PC-9 (cell line): ENCODE measurements around the gene RCBTB2. TPM values are rescaled to one million over a fixed set of nuclear protein-coding genes. Genes with fewer than 3 reads are reported as not detected.

Source experiments
- BruUV-seq: library from RNA; stranded (reverse); fragments of 400-500 nt; replicated peaks from 2 replicates; lab custom pipeline; 2021; lab: Mats Ljungman, UMichigan
- CTCF ChIA-PET: fragments of 300-600 bp; sonication (Branson Sonifier 250); formaldehyde crosslinking; loops from one replicate; lab custom pipeline; 2022; ENCODE audit warnings: antibody characterized with exemption; lab: Charles Lee
- POLR2A ChIA-PET: fragments of 300-600 bp; sonication (Branson Sonifier 250); formaldehyde crosslinking; loops from one replicate; lab custom pipeline; 2022; ENCODE audit warnings: antibody characterized with exemption; ENCODE audit not compliant: unreplicated experiment; lab: Charles Lee
- DNase-seq, 2 experiments: peaks; one replicate each; pipeline versions ENCODE4 v3.0.0 to v3.0.0-alpha.2; 2015 to 2022; ENCODE audit warnings: mixed read lengths in 1 of 2
- H2AFZ ChIP-seq: fragments of 200-600 bp; sonication (generic); 2 replicates; pipeline ENCODE4 v1.8.1; 2017; ENCODE audit warnings: antibody characterized with exemption
- H3F3A ChIP-seq: fragments of 200-600 bp; sonication (generic); 2 replicates; pipeline ENCODE4 v1.8.1; 2017; ENCODE audit warnings: antibody characterized with exemption, mild to moderate bottlenecking, low read depth; ENCODE audit not compliant: insufficient read depth
- H3K27ac ChIP-seq: fragments of 200-600 bp; sonication (generic); 2 replicates; pipeline ENCODE4 v1.6.1; 2016; ENCODE audit warnings: mixed run types
- H3K27me3 ChIP-seq: fragments of 200-600 bp; sonication (generic); 2 replicates; pipeline ENCODE4 v1.6.1; 2016; ENCODE audit warnings: low read depth, mixed run types; ENCODE audit not compliant: insufficient read depth
- H3K36me3 ChIP-seq: fragments of 200-600 bp; sonication (generic); 2 replicates; pipeline ENCODE4 v1.6.1; 2016; ENCODE audit warnings: low read depth, mixed run types
- H3K4me1 ChIP-seq: fragments of 200-600 bp; sonication (generic); replicated peaks from 2 replicates; pipeline ENCODE4 v1.6.1; 2016; ENCODE audit warnings: mixed run types; ENCODE audit not compliant: insufficient read depth
- H3K4me2 ChIP-seq: fragments of 200-600 bp; sonication (generic); 2 replicates; pipeline ENCODE4 v1.6.1; 2017; ENCODE audit warnings: mixed run types
- H3K4me3 ChIP-seq: fragments of 200-600 bp; sonication (generic); 2 replicates; pipeline ENCODE4 v1.6.1; 2016; ENCODE audit warnings: mixed run types
- H3K79me2 ChIP-seq: fragments of 200-600 bp; sonication (generic); 2 replicates; pipeline ENCODE4 v1.6.1; 2017; ENCODE audit warnings: low read depth, mixed run types
- H3K9me2 ChIP-seq: fragments of 200-600 bp; sonication (generic); 2 replicates; pipeline ENCODE4 v1.8.1; 2017; ENCODE audit warnings: mild to moderate bottlenecking; ENCODE audit not compliant: insufficient read depth
- H3K9me3 ChIP-seq: fragments of 200-600 bp; sonication (generic); 2 replicates; pipeline ENCODE4 v1.8.1; 2016; ENCODE audit warnings: low read depth; ENCODE audit not compliant: insufficient read depth
- H4K20me1 ChIP-seq: fragments of 200-600 bp; sonication (generic); 2 replicates; pipeline ENCODE4 v1.8.1; 2017; ENCODE audit not compliant: insufficient read depth
- CTCF ChIP-seq: fragments of 200-600 bp; sonication (generic); conservative IDR thresholded peaks from 2 replicates; pipeline ENCODE4 v1.6.1; 2017; ENCODE audit warnings: mixed run types, antibody characterized with exemption, mild to moderate bottlenecking, moderate library complexity
- EZH2 ChIP-seq: fragments of 200-600 bp; sonication (generic); IDR thresholded peaks from 2 replicates; pipeline ENCODE4 v1.8.0; 2017; ENCODE audit warnings: antibody characterized with exemption, low read depth
- intact Hi-C: fragments of 100-400 bp; cut with micrococcal nuclease; formaldehyde crosslinking; loops from one replicate; pipeline ENCODE4 v1.10.0; 2022; ENCODE audit not compliant: unreplicated experiment
- total RNA-seq: library from RNA; stranded (reverse); gene quantifications from 2 replicates; pipeline ENCODE4 v1.2.3, GENCODE V29; 2021

RCBTB2 gene
- total RNA-seq, 1 experiment from 2014 or later, result 2.6 TPM

- TF ChIP-seq CTCF, result no peak
- TF ChIP-seq EZH2, result no peak
- H3K36me3 ChIP-seq, result no peaks in the 10 kb centered on the region
- H3K9me3 ChIP-seq, result no peaks in the 10 kb centered on the region
- H4K20me1 ChIP-seq, result no peaks in the 10 kb centered on the region
- H3K27ac ChIP-seq, result no peak overlapping the region
- no peaks in the 10 kb centered on the region for H3F3A ChIP-seq
- no peaks in the 10 kb centered on the region for H3K4me1 ChIP-seq
- POLR2A ChIA-PET, result no interaction called here
- H3K79me2 ChIP-seq, result no peaks in the 10 kb centered on the region
- no peaks in the 10 kb centered on the region for H3K9me2 ChIP-seq
- no TSS peak for BruUV-seq
- no peak for DNase-seq
- H3K4me3 ChIP-seq, result no peak overlapping the region
- intact Hi-C loops, result no loop called here
- H3K27me3 ChIP-seq, result no peaks in the 10 kb centered on the region
- H3K4me2 ChIP-seq, result no peak overlapping the region
- CTCF ChIA-PET, result no interaction called here
- no peak overlapping the region for H2AFZ ChIP-seq
These were observed 6.7 kb upstream of the RCBTB2 start for GRCh38 chr13:48539550-48539949.

- Histone ChIP-seq H3K36me3 (no peaks in the 10 kb centered on the region), H3F3A (peaks cover 6% of the 10 kb centered on the region), H3K9me2 (no peaks in the 10 kb centered on the region), H3K27ac (no peak overlapping the region), H3K4me2 (no peak overlapping the region), H3K27me3 (no peaks in the 10 kb centered on the region), H3K9me3 (no peaks in the 10 kb centered on the region), H2AFZ (peak overlapping the region; percentile 16; the same call in 1 of the 2 replicates), H3K79me2 (no peaks in the 10 kb centered on the region), H3K4me1 (0 out of 2 replicates have a peak, but pooled peaks cover 5% of the 10 kb centered on the region), H3K4me3 (no peak overlapping the region), H4K20me1 (no peaks in the 10 kb centered on the region)
- ChIA-PET POLR2A (no interaction called here), CTCF (no interaction called here)
- no peak for TF ChIP-seq CTCF
- no peak for TF ChIP-seq EZH2
- DNase-seq, result no peak
- intact Hi-C loops, result no loop called here
- BruUV-seq, result no TSS peak
These were observed 3.9 kb upstream of the RCBTB2 start for GRCh38 chr13:48536621-48537250.

GRCh38 chr13:48535766-48536165 lies 2.9 kb upstream of the RCBTB2 start:
- intact Hi-C loops, result no loop called here
- H3K79me2 ChIP-seq, result no peaks in the 10 kb centered on the region
- POLR2A ChIA-PET, result no interaction called here

More at GRCh38 chr13:48535766-48536165, 2.9 kb upstream of the RCBTB2 start:
- Histone ChIP-seq H3K4me3 (no peak overlapping the region), H3F3A (peaks cover 6% of the 10 kb centered on the region), H3K27ac (no peak overlapping the region), H3K27me3 (no peaks in the 10 kb centered on the region), H3K4me2 (no peak overlapping the region), H2AFZ (no peak overlapping the region), H3K9me2 (no peaks in the 10 kb centered on the region; the same call in 1 of the 2 replicates), H4K20me1 (no peaks in the 10 kb centered on the region), H3K36me3 (no peaks in the 10 kb centered on the region), H3K9me3 (no peaks in the 10 kb centered on the region), H3K4me1 (0 out of 2 replicates have a peak, but pooled peaks cover 8% of the 10 kb centered on the region)
- no peak for DNase-seq
- BruUV-seq, result no TSS peak
- TF ChIP-seq EZH2 (no peak), CTCF (no peak)
- CTCF ChIA-PET, result no interaction called here
